Small intestine (tissue), 7 donors: Measurements from ENCODE around the gene CFAP61. TPM values are rescaled to one million over a fixed set of nuclear protein-coding genes. Genes with fewer than 3 reads are reported as not detected.

ENCODE experiments used
- DNase-seq, 2 donors: peaks; one replicate each; pipeline versions ENCODE4 v3.0.0 to v3.0.0-alpha.2; 2013
- FAIRE-seq: peaks from 2 replicates; lab custom pipeline; 2012; peaks lifted over from hg19 to GRCh38; lab: Jason Lieb, UNC
- H3K27ac ChIP-seq, 3 donors: one replicate each; pipeline ENCODE4 v1.5.1; 2013; ENCODE audit warnings: low read length in 2 of 3, mild to moderate bottlenecking in 2 of 3, control low read depth in 1 of 3, inconsistent platforms in 1 of 3, low read depth in 1 of 3, moderate library complexity in 1 of 3
- H3K27me3 ChIP-seq, 3 donors: one replicate each; pipeline ENCODE4 v1.6.1; 2013; ENCODE audit warnings: low read length in 3 of 3, inconsistent platforms in 1 of 3; ENCODE audit not compliant: control insufficient read depth in 3 of 3, insufficient read depth in 3 of 3
- H3K36me3 ChIP-seq, 3 donors: one replicate each; pipeline ENCODE4 v1.6.1; 2013; ENCODE audit warnings: low read length in 3 of 3, inconsistent platforms in 1 of 3, low read depth in 1 of 3, mild to moderate bottlenecking in 1 of 3, moderate library complexity in 1 of 3; ENCODE audit not compliant: control insufficient read depth in 3 of 3, insufficient read depth in 2 of 3
- H3K4me1 ChIP-seq, 3 donors: one replicate each; pipeline ENCODE4 v1.6.1; 2013; ENCODE audit warnings: low read length in 2 of 3, inconsistent platforms in 1 of 3, low read depth in 1 of 3, mild to moderate bottlenecking in 1 of 3, moderate library complexity in 1 of 3; ENCODE audit not compliant: control insufficient read depth in 3 of 3, insufficient read depth in 2 of 3
- H3K4me3 ChIP-seq, 3 donors: one replicate each; pipeline ENCODE4 v1.5.1; 2013; ENCODE audit warnings: low read length in 3 of 3, control low read depth in 1 of 3, inconsistent platforms in 1 of 3, low read depth in 1 of 3, mild to moderate bottlenecking in 1 of 3, moderate library complexity in 1 of 3
- H3K9me3 ChIP-seq, 2 donors: one replicate each; pipeline ENCODE4 v1.6.1; 2013; ENCODE audit warnings: low read depth in 1 of 2, low read length in 1 of 2; ENCODE audit not compliant: control insufficient read depth in 2 of 2, insufficient read depth in 1 of 2
- WGBS, 3 donors: extraction: QIAGEN DNeasy Blood & Tissue Kit; methylation state at CpG; one replicate each; pipeline ENCODE4 v1.1.7; 2013; 5-methylcytosine and 5-hydroxymethylcytosine counted together
- polyA plus RNA-seq, 4 donors: library from polyadenylated mRNA; stranded (reverse) in 3 of 4; unstranded in 1 of 4; fragments of 200-250 nt in 3 of 4; fragments of 120-200 nt in 1 of 4; gene quantifications; one replicate each; pipeline versions ENCODE4 v1.2.1 to v1.2.3, GENCODE V29; 2013
- donor health status: healthy with polysubstance abuse.
- donor health status: control.
- donor health status: control.
- donor health status: Bipolar disorder and iron deficiency.
- donor health status: healthy.

CFAP61 gene
- polyA plus RNA-seq, 4 donors: 0.18 TPM; not detected in 2

DNA sequence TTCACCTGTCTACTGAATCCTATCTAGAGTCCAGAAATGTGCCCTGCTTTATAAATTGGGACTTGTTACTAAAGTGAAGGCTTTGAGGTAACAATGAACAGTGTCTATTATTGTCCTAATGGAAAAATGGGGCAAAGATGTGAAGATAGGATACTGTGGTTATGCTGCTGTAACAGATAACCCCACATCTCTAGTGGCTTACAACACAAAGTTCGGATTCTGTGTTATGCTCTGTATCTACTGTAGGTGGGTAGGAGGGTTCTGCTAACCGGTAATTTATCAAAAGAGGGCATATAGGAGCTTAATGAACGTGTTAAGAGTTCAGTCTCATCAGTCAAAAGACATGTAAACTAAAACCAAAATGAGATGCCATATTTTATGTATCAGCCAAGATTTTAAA, 28.9 kb upstream of the CFAP61 start:
- Histone ChIP-seq H3K4me3 (no peak overlapping the region), H3K27ac (no peak overlapping the region), H3K9me3 (no peaks in the 10 kb centered on the region), H3K27me3 (no peaks in the 10 kb centered on the region), H3K36me3 (peaks cover 3 to 36% (median 7%) of the 10 kb centered on the region in 3 donors), H3K4me1 (peaks cover 0 to 7% (median 6%) of the 10 kb centered on the region in 3 donors)
- no peak for DNase-seq
- no peak for FAIRE-seq
- 95 to 99% (median 98%) methylated on average over 3 of the region's 3 CpGs for WGBS, 3 donors

DNA sequence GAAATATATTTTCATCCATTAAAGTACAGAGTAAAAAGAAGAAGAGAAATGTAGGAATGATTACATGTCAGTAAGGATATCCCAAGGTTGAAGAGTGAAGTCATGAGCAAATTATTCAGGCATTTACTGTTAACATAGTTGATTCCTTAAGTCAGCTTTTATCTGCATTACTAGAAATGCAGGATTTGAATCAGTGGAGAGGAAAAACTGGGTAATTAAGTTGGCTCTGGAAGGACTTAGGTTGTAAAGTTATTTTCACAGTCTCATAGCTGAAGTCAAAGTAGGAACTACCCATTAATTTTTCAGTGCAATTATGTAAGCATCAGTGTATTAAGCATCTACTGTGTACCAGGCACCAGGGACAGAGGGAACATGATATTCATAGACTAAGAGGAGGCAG, 27.4 kb upstream of the CFAP61 start:
- Histone ChIP-seq H3K4me3 (no peak overlapping the region), H3K27ac (no peak overlapping the region), H3K27me3 (no peaks in the 10 kb centered on the region), H3K9me3 (no peaks in the 10 kb centered on the region), H3K36me3 (peaks cover 3 to 34% (median 6%) of the 10 kb centered on the region in 3 donors), H3K4me1 (no peaks in the 10 kb centered on the region)
- no peak for DNase-seq
- FAIRE-seq: no peak

DNA sequence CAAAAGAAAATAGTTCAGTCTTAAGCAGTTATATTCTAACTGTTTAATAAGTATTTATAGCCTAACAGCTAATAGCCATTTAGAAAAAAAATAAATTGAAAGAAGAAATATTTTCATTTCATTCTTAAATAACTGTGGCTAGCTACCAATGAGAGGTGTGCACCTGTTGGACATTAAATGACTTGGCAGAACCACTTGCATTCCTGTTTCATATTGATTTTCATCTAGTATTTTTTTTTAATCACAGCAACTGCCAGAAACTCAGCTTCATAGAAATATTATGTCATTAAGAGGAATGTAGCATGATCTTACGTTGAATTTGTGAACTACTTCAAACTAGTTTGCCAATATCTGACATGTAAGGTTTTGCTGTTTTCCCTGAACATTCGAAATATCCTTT, 25.0 kb upstream of the CFAP61 start:
- no peaks in the 10 kb centered on the region for H3K9me3 ChIP-seq
- WGBS, 3 donors: 88% methylated on average over 2 of the region's 2 CpGs
- DNase-seq (no peak), FAIRE-seq (no peak)
- H3K36me3 ChIP-seq: peaks cover 3 to 22% (median 9%) of the 10 kb centered on the region in 3 donors
- no peak overlapping the region for H3K4me3 ChIP-seq
- no peak overlapping the region for H3K27ac ChIP-seq
- no peaks in the 10 kb centered on the region for H3K4me1 ChIP-seq
- H3K27me3 ChIP-seq: no peaks in the 10 kb centered on the region

DNA sequence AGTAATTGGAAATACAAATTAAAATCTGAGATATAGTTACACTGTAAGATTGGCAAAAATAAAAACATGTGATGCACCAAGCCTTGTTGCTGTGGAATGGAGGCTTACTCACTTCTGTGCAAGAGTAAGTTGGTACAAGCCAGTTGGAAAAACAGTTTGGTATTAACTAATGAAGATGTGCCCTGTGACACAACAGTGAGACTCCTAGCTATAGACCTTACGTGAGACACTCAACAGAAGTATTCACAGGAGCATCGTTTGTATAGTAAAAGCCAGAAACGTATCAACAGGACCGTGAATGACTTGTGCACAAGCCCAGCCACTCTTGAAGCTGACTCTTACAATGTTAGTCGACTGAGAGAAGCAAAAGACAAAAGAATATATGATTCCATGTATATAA, 20.5 kb upstream of the CFAP61 start:
- FAIRE-seq: no peak

DNA sequence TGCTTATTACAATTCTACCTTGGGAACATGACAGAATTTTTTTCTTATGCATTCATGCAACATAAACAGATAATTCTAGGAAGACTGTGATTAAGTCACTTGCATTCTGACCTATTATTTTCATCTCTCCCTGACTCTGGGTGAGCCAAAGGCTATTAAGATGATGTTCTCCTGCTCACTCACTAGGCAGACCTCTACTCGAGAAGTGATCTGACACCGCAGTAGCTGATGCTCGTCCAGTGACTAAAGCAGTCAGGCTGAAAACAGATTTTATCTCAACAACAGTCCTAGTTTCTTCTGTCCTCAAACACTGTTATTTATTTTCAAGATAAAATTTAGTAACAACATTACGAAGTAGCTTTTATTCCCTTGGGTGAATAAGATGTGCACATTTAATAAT, 17.8 kb upstream of the CFAP61 start:
- peaks cover 18 to 29% (median 21%) of the 10 kb centered on the region in 3 donors for H3K36me3 ChIP-seq
- H3K4me3 ChIP-seq: no peak overlapping the region
- no peaks in the 10 kb centered on the region for H3K27me3 ChIP-seq
- no peaks in the 10 kb centered on the region for H3K4me1 ChIP-seq
- no peak overlapping the region for H3K27ac ChIP-seq
- DNase-seq: no peak
- no peaks in the 10 kb centered on the region for H3K9me3 ChIP-seq
- no peak for FAIRE-seq
- 88 to 94% (median 91%) methylated on average over 4 of the region's 4 CpGs for WGBS, 3 donors

More for the DNA sequence above, 20.5 kb upstream of the CFAP61 start:
- H3K36me3 ChIP-seq: peaks cover 11 to 18% (median 16%) of the 10 kb centered on the region in 3 donors
- H3K4me3 ChIP-seq: no peak overlapping the region
- no peaks in the 10 kb centered on the region for H3K4me1 ChIP-seq
- 85 to 88% (median 87%) methylated on average over 5 of the region's 5 CpGs for WGBS, 3 donors
- H3K27me3 ChIP-seq: no peaks in the 10 kb centered on the region
- no peak overlapping the region for H3K27ac ChIP-seq
- H3K9me3 ChIP-seq: no peaks in the 10 kb centered on the region
- DNase-seq: no peak

DNA sequence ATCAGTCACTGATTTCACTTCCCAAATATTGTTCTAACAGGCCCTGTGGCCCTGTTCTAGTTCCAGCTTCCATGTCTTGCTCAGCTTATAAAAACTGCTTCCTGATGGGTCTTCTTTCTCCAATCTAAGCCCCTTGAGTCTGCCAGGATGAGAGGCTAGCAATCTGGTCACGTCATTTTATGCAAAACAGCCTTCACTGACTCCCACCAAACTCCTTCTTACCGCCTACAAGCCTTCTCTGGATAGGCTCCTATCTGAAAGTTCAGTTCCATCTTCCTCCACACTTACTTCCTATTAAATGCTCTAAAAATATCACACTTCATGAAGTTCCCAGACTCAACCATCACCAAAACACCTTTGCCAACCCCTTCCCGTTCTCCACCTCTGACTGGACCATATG, 15.6 kb upstream of the CFAP61 start:
- no peak for FAIRE-seq
- WGBS, 3 donors: 92 to 96% (median 96%) methylated on average over 3 of the region's 3 CpGs
- no peak for DNase-seq
- no peak overlapping the region for H3K27ac ChIP-seq
- H3K4me1 ChIP-seq: no peaks in the 10 kb centered on the region
- H3K36me3 ChIP-seq: peaks cover 22 to 38% (median 26%) of the 10 kb centered on the region in 3 donors
- H3K27me3 ChIP-seq: no peaks in the 10 kb centered on the region
- no peaks in the 10 kb centered on the region for H3K9me3 ChIP-seq
- no peak overlapping the region for H3K4me3 ChIP-seq

DNA sequence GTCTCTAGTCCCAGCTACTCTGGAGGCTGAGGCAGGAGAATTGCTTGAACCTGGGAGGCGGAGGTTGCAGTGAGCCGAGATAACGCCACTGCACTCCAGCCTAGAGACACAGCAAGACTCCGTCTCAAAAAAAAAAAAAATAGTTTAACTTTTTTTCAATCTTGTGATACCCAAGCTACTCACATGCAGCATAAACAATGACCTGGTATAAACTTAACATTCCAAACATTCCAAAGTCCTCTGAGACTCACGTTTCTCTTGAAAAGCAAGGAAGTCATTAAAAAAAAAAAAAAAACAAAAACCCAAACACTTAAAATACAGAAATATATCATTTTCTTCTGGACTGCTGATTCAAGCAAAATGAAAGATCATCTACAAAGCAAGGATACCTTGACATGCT, 14.4 kb upstream of the CFAP61 start:
- Histone ChIP-seq H3K9me3 (no peaks in the 10 kb centered on the region), H3K4me3 (no peak overlapping the region), H3K27me3 (no peaks in the 10 kb centered on the region), H3K27ac (no peak overlapping the region), H3K36me3 (peaks cover 23 to 43% (median 24%) of the 10 kb centered on the region in 3 donors), H3K4me1 (no peaks in the 10 kb centered on the region)
- DNase-seq (no peak), FAIRE-seq (no peak)
- 71 to 83% (median 75%) methylated on average over 5 of the region's 5 CpGs for WGBS, 3 donors

DNA sequence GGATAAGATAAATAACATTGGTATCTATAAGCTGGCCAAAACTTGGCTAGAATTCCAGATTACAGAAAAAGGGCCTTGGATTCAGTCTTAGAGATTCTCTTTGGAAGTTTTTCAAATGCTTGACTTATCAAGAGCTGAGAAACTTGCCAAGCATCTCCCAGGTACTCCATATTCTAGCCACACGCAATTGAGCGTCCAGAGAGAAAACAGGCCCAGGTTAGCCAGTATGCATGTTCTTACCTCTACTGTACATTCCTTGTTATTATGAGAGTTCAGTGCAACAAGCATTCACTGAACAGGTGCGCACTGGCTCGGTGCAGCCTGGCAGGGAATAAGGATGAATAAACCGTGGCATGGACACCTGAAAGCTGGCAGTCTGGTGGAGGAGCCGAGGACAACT, 13.7 kb upstream of the CFAP61 start:
- Histone ChIP-seq H3K36me3 (peaks cover 22 to 45% (median 23%) of the 10 kb centered on the region in 3 donors), H3K27me3 (no peaks in the 10 kb centered on the region), H3K4me1 (no peaks in the 10 kb centered on the region), H3K9me3 (no peaks in the 10 kb centered on the region), H3K4me3 (no peak overlapping the region), H3K27ac (no peak overlapping the region)
- 89 to 95% (median 95%) methylated on average over 6 of the region's 6 CpGs for WGBS, 3 donors
- FAIRE-seq: no peak
- DNase-seq: no peak

DNA sequence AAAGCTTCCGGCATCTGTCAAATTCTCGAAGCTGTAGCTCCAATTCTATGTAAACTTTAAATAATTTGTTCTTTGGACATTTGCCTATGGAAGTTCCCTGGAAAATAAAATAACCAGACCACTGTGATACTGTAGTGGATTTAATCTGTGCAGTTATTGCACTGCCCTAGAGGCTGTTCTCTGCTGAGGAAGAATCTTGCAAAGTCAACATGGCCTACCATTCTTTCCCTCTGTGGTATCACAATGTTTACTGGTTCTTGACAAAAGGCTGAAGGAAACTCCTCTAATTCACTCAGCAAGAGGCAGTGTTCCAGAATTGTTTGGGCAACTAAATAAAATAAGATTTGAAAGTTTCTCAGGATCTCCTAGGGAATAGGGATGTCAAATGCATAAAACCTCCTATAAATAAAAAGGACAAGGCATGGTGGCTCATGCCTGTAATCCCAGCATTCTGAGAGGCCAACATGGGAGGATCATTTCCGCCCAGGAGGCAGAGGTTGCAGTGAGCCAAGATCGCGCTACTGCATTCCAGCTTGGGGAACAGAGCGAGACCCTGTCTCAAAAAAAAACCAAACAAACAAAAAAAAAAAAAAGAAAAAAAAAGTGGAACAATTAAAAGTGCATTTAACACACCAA, 12.5 kb upstream of the CFAP61 start:
- Histone ChIP-seq H3K36me3 (peaks cover 23 to 45% (median 25%) of the 10 kb centered on the region in 3 donors), H3K4me1 (no peaks in the 10 kb centered on the region), H3K4me3 (no peak overlapping the region), H3K27ac (no peak overlapping the region), H3K9me3 (no peaks in the 10 kb centered on the region), H3K27me3 (no peaks in the 10 kb centered on the region)
- DNase-seq: no peak
- 96 to 97% (median 96%) methylated on average over 6 of the region's 6 CpGs for WGBS, 3 donors
- no peak for FAIRE-seq
